HG02870 (cell line): ENCODE measurements around the gene AKT3.

ENCODE experiments used
- ATAC-seq: cut with Tn5 transposase; IDR thresholded peaks from one replicate; pipeline ENCODE4 v1.9.1; 2021; ENCODE audit warnings: mild to moderate bottlenecking, moderate library complexity; ENCODE audit not compliant: unreplicated experiment

The AKT3 gene

DNA sequence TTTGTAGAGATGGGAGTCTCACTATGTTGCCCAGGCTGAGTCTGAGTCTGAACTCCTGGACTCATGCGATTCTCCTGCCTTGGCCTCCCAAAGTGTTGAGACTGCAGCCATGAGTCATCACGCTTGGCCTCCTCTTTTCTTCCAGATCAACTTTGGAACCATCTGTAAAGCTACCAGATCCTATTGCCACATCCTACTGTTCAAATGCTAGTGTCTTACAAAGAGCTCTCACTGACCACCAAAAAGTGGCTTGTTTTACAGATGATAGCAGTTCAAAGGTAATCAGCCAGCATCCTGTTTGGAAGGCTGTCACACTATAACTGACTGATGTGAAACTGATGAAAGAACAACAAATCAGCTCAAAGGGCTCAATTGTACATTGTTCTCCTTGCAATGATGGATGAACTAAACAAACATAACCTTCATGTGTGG, 221.6 kb downstream of the AKT3 start:
- ATAC-seq, result no peak

DNA sequence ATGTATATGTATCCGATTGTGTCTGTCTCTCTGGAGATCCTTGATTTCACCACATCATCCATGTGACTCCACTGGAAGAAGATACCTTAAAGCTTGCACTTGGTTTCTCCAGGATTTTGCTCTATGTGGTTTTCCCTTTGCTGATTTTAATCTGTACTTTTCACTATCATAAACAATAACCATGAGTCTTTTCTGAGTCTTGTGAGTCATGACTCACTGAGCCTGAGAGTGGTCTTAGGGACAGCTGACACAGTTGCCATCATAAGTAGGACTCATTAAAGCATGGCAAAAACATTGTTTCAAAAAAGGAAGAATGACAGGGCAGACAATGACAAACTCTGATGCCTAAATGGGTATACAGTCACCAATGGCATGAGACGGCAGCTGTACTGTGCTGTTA, 226.2 kb downstream of the AKT3 start:
- no peak for ATAC-seq

DNA sequence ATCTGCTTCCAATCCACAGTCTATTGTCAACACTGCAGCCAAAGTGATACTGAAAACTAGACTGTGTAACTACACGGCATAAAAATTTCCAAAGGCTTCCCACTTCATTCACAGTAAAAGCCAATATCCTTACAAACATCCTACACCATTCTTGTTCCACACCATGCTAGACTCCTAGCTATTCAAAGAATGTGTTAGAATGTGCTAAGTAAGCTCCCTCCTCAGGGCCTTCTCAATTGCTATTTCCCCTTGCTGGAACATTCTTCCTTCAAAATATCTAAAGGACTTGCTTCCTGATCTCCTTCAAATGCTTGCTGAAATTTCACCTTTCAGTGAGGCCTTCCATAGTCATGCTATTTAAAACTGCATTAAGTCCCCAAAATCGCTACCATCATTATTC, 228.1 kb downstream of the AKT3 start:
- ATAC-seq, result no peak

DNA sequence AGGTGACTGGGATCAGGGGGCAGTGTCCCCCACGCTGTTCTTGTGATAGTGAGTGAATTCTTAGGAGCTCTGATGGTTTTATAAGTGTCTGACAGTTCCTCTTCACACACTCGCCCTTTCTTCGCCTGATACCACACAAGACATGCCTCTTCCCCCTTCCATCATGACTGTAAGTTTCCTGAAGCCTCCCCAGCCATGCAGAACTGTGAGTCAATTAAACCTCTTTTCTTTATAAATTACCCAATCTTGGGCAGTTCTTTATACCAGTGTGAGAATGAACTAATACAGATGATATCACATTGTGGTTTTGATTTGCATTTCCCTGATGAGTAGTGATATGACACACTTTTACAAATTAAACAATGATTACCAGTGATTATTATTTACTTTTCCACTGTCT, 229.9 kb downstream of the AKT3 start:
- no peak for ATAC-seq

DNA sequence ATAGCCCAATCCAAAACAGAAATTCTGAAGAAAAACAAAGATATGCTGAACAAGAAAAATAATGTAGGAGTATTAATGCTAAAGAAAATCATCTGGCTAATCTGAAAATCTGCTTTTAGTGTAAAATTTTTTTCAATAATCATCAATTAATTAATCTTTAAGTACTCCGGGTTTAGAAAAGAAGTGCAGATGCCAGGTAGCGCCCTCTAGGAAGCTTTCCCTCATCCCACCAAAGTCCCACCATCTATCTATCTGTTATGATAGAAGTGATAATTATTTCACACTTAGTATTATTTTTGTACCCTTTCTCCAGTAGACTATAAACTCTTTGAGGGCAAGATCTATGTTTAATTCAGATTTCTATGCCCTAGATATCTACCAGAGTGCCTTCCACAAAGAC, 240.3 kb downstream of the AKT3 start:
- no peak for ATAC-seq

DNA sequence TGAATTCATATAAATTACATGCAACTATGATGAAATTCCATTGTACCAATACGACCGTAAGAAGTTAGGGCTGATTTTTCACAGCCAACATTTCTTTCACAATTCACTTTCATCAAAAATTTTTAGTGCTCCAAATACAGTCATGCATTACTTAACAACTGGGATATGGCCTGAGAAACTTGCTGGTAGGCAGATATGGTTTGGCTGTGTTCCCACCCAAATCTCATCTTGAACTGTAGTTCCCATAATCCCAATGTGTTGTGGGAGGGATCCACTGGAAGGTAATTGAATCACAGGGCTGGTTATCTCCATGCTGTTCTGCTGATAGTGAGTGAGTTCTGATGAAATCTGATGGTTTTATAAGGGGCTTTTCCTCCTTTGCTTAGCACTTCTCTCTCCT, 244.4 kb downstream of the AKT3 start:
- ATAC-seq, result no peak

DNA sequence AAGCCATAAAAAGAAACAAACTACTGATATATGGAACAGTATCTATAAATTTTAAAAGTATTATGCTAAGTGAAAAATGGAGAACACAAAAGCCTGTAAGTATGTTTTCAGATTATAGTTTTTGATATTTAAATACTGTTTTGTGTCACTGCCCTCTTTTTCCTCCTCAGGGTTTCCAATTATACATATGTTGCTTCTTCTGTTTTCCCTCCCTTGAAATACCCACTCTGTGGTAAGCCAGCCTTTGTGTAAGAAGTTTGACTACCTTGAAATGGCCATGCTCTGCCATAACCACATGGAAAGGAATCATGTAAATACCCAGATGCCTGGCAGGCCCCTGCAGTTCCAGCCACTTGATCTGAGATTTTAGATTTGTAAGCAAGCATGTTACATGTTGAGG, 248.3 kb downstream of the AKT3 start:
- no peak for ATAC-seq

DNA sequence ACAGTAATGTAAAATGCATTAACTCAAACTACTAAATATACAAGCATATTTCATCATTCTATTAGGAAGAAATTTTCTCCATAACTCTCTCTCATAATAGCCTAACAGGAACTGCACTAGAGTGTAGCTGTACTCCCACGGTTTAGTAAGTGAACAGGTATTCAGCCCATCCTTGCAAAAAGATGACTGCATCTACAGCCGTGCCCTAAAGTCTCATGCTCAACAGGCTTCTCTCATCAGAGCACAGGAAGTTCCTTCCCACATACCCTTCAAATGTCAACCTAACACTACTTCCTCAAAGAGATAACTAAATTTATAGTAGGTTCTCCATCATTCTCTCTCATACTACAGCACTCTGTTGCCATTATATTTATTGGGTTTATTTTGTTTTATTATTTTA, 251.6 kb downstream of the AKT3 start:
- no peak for ATAC-seq

DNA sequence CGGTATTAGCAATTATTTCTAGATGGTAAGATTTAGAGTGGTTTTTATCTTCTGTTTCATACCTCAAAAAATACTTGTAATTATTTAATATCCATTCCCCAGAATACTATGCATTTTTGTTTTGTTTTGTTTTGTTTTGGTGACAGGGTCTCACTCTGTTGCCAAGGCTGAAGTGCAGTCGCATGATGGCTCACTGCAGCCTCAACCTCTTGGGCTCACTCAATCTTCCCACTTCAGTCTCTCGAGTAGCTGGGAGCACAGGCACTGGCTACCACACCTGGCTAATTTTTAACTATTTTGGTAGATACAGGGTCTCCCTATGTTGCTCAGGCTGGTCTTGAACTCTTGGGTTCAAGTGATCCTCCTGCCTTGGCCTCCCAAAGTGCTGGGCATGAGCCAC, 252.7 kb downstream of the AKT3 start:
- ATAC-seq, result no peak

DNA sequence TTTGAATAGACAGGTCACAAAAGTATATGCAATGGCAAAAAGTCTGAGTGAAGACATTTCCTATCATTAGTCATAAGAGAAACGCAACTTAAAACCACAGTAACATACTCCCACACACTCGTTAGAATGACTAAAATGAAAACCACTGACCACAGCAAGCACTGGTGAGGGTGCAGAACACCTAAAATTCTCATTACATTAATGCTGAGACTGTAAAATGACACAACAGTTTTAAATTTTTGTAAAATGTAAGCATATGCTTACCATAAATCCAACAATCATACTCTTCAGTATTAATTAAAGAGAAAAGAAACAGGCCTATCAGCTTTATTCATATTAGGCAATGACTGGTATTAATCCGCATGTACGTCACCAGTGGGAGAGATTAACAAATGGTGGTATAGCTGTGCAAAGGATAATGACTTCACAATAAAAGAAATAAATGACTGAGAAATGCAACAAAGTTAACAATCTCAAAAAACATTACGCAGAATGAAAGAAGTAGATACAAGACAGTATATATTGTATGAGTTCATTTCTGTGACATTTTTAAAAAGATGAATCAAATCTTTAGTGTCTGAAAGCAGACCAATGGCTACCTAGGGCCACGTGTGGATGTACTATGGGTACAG, 253.5 kb downstream of the AKT3 start:
- ATAC-seq, result peak; percentile 99

DNA sequence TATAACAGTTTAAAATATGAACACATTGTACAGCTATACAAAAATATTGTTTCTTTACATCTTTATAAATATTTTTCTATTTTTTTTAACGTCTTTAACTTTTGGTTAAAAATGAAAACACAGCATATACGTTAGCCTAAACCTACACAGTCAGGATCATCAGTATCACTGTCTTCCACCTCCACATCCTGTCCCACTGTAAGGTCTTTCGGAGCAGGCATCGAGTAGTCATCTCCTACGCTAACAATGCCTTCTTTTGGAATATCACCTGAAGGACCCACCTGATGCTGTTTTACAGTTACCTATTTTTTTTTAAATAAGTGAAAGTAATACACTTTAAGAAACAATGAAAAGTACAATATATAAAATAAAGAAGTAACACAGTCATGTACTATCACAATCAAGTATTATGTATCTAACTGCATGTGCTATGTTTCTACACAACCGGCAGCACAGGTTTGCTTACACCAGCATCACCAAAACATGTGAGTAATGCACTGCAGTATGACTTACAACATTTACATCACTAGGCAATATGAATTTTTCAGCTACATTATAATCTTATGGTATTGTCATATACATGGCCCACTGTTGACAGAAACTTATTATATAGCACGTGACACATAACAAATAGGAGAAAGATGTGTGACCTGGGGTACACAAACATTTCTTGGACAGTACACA, 254.4 kb downstream of the AKT3 start:
- ATAC-seq, result no peak

DNA sequence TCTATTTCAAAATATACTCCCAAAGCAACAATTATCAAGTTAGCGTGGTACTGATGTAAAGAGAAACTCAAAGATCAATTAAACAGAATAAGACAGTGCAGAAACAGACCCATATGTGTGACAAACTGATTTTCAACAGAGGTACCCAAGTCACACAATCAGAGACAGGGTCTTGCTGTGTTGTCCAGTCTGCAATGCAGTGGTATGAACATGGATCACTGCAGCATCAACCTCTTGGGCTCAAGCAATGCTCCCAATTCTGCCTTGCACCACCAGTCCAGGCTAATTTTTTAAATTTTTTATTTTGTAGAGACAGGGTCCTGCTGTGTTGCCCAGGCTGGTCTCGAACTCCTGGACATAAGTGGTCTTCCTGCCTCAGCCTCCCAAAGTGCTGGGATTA, 255.6 kb downstream of the AKT3 start:
- no peak for ATAC-seq

DNA sequence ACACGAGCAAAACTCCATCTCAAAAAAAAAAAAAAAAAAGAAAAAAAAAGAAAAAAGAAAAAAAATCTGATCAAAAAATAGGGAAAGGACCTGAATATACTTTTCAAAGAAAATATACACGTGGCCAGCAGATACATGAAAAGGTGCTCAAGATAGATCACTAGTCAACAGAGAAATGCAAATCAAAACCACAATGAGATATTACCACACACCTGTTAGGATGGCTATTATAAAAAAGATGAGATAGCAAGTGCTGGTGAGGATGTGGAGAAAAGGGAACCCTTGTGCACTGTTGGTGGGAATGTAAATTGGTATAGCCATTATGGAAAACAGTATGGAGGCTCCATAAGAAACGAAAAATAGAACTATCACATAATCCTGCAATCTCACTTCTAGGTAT, 260.8 kb downstream of the AKT3 start:
- ATAC-seq, result peak; percentile 65

DNA sequence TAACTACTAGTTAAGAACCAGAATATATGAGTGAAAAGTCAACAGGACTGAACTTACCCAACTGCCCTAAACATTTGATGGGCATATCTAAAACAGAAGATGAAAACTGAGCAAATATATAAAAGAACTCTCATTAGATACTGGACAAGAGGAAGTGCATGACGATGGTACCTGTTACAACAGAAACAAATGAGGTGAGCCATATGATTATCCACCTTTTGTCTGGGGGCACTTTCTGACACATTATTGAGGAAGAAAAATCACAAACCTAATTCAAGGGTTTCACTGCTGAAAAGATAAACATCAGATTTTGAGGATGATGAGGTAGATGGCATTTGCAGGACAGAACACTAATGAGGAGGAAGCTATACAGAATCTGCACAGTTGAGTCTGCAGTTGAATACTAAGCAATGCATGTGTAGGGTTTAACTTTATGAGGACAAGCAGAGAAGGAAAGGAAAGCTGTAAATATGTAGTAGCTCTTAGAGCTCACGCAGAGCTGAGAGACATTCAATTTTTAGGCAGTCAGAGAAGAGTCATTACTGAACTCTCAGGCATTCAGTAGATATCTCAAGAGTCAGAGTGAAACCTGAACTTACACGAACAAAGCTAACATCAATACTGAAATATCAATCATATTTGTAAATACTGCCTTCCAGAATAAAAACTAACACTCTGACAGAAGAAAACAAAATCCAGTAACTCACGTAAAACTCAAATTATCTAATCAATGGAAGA, 262.1 kb downstream of the AKT3 start:
- peak; percentile 97 for ATAC-seq

DNA sequence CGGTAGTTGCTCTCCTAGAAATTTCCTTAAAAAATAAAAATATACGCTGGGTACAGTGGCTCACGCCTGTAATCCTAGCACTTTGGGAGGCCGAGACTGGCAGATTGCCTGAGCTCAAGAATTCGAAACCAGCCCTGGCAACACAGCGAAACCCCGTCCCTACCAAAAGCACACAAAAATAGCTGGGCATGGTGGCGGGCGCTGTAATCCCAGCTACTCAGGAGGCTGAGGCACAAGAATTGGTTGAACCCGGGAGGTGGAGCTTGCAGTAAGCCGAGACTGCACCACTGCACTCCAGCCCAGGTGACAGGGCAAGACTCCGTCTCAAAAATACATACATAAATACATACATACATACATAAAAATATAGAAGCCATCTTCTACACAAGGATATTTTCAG, 262.8 kb downstream of the AKT3 start:
- no peak for ATAC-seq

DNA sequence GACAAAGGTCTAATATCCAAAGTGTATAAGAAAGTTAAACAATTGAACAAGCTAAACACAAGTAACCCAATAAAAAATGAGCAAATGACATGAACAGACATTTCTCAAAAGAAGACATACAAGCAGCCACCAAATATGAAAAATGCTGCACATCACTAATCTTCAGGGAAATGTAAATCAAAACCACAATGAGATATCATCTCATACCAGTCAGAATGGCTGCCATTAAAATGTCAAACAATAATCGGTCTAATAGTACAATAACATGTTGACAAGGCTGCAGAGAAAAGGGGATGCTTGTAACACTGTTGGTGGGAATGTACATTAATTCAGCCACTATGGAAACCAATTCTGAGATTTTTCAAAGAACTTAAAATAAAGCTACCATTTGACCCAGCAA, 264.1 kb downstream of the AKT3 start:
- no peak for ATAC-seq

DNA sequence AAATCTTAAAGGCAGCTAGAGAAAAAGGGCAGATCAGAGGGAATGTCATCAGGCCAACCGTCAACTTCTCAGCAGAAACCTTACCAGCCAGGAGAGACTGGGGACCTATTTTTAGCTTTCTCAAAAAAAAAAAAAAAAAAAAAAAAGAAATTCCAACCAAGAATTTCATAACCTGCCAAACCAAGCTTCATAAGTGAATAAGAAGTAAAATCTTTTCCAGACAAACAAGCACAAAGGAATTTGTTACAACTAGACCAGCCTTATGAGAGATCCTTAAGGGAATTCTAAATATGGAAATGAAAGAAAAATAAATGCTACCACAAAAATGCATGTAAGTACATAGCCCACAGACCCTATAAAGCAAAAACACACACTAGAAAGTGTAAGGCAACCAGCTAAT, 267.7 kb downstream of the AKT3 start:
- ATAC-seq, result no peak

DNA sequence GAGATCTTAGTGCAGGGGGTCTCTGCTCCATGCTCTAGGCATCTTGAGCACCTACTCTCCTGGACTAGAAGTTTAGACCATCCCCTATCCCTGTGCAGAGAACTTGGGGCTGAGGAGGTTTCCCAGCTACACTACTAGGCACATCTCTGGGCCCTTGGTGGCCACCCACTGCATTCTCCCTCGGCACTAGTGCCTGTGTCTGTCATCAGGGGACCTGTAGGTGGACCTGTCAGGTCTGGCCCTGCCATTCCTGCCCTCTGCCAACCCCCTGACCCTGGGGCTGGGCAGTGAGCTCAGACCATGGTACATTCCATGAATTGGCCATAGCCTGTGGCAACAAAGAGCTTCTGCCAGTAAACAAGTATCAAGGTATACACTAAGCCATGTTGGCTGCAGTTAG, 269.1 kb downstream of the AKT3 start:
- ATAC-seq, result no peak

DNA sequence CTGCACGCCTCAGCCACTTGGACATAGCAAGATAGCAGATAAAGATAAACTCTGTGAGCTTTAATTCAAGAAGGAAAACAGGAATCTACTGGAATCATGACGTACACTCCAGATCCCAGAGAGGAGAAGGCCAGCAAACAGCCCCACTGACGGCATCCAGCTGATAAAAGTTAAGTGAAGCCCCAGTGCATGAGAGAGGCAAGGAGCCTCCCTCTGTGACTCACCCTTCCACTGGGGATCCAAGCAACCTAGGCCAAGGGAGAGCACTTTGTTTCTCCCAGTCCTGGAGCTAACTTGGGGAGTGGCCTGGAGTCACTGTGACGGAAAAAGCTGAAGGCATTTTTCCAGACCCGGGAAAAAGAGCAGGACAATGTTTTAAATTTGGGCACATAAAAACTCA, 270.0 kb downstream of the AKT3 start:
- ATAC-seq, result no peak

DNA sequence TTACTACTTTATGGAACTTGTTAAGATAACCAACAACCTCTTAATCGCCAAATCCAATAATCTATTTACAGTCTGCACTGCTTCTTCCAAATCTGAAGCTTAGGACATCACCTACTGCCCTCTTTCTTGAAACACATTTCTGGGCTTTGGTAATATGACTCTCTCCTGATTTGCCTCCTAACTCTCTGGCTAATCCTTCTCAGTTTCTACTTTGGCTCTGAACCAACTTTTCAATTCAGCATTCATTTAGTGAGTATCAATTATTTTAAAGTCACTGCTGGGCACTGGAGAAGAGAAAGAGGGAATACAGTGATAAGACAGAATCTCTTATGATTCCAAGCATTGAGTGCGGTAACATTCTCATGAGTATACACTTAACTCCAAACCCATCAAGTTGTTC, 275.0 kb downstream of the AKT3 start:
- ATAC-seq, result no peak

DNA sequence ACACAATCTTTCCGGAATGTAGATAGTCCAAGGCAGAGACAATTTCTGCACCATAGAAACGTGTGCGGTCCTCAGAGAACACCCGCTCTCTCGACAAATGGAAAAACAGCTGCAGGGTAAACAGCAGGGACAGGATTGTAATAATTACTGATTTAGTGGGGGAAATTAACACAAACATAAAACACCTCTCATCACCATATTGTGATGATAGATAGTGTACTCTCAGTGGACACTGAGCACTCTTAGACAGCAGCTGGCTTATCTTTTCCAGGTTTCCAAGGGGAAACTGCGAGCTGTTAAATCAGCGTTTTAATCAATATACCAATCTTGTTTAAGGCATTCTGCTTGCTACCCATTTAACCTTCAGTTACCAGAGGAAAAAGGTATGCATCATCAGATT, 277.1 kb downstream of the AKT3 start:
- no peak for ATAC-seq

DNA sequence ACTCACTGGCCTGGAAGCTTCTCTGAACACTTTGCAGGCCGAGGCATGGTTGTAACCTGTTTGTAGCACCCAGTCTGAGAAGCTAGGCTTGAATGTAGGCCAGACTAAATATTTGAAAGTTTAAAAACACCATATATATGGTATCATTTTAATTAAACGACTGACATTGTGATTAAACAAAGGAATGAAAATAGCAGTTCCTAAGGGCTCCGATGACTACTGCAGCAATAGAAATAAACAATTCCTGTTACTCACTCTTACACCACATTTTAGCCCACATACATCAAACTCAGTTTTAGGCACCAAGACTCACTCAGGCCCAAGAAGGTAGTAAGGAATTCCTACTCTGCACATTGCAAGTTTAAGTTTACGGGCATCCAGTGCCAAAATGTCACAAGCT, 281.2 kb downstream of the AKT3 start:
- ATAC-seq, result no peak
